GM23248 (cell line): ENCODE data around the gene KRT39.

Experiments used
- EZH2 ChIP-seq: fragments of 200-600 bp; sonication (generic); IDR thresholded peaks from 2 replicates; pipeline ENCODE4 v1.6.1; 2018; ENCODE audit warnings: antibody characterized with exemption, mild to moderate bottlenecking; ENCODE audit not compliant: insufficient read depth, poor library complexity, severe bottlenecking
- EZH2phosphoT487 ChIP-seq: fragments of 200-600 bp; sonication (generic); IDR thresholded peaks from 2 replicates; pipeline ENCODE4 v1.6.1; 2018; ENCODE audit warnings: antibody characterized with exemption, moderate library complexity, mild to moderate bottlenecking, low read depth; ENCODE audit not compliant: insufficient read depth

GRCh38 chr17:40967582-40967981 is 834 bp upstream of the KRT39 start:
- no peak for TF ChIP-seq EZH2
- no peak for TF ChIP-seq EZH2phosphoT487
